ENCODE results near the gene HBQ1.

- TF ChIP-seq ELK1 (IDR thresholded peaks at IDR 0.05; ENCODE audit: borderline replicate concordance, low read depth, low read length) (no peak), RCOR1 (IDR thresholded peaks at IDR 0.05; ENCODE audit: insufficient replicate concordance, low read length) (no peak), CTCF (conservative IDR thresholded peaks at IDR 0.05; ENCODE audit: low read depth, low read length) (no peak), POLR2A (IDR thresholded peaks at IDR 0.05; ENCODE audit: low read depth, low read length) (no peak), MXI1 (IDR thresholded peaks at IDR 0.05; ENCODE audit: borderline replicate concordance, low read depth, low read length) (no peak)
These were observed 31.1 kb upstream of the HBQ1 start for GRCh38 chr16:149024-149660.

All from IMR-90 (cell line).